GM19397 (cell line): ENCODE data around the gene LRRC70.
"Not testable (repeated sequence)": the region's sequence is repeated elsewhere in the genome, so short reads cannot be mapped to it uniquely, and the experiment has no call there.

ENCODE experiments used
- ATAC-seq: cut with Tn5 transposase; IDR thresholded peaks from one replicate; pipeline ENCODE4 v1.9.1; 2021; ENCODE audit warnings: mild to moderate bottlenecking, moderate library complexity; ENCODE audit not compliant: unreplicated experiment

Gene LRRC70

DNA sequence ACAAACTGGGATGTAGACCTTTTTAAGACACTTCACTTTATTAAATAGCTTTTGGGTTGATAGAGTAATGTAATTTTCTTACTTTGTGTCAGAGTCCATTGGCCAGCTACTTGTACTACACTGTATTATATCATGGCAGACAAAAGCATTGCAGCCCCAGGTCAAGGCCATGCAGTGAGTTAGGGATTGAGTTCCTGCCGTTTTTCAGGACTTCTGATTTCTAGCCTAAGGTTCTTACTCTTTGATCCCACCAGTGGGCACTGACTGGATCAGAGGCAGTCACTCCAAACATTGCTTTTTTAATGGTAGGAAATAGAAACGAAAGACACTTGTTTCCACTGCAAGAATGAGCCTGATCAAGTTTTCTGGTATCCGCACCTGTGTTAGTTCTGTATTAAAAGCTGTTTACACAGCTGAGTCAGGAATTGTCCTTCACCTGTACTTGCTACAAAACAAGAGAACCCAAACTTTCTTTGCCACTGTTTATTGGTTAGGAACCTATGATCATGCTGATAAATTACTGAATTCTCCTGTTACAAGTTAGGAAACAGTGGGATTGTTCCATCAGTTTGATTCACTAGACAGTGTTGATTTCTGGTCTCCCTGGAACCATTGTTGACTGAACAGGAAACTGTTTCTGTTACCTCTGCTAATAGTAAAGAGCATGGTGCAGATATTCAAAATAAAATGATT lies 22.1 kb downstream of the LRRC70 start:
- no peak for ATAC-seq

GRCh38 chr5:62603934-62604333 lies 25.3 kb downstream of the LRRC70 start:
- no peak for ATAC-seq

DNA sequence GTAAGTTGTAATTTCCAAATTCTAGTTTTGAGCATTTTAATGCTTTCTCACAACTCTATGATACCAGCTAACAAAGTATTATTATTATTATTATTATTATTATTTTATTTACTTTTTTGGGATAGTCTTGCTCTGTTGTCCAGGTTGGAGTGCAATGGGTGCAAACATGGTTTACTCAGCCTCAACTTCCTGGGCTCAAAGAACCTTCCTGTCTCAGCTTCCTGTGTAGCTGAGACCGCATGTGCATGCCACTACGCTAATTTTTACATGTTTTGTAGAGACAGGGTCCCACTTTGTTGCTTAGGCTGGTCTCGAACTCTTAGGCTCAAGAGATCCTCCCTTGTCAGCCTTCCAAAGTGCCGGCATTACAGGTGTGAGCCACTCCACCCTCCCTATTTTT lies 27.0 kb downstream of the LRRC70 start:
- no peak for ATAC-seq

DNA sequence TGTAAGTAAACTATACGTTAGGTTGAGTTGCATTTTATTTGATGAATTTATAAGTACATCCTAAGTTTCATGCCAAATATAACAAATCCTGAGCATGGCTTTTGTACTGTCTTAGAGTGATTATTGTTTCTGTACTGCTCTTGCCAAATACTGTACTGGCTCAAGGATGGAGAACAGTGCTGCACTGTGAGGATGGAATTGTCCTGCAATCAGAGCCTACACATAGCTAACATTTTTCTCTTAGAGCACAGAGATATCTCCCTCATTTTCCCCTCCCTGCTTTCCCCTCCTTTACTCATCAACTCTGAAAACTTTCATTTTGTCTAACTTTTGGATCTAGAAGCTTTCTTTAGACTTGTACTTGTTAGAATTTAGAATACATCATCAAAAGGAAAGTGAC lies 28.3 kb downstream of the LRRC70 start:
- ATAC-seq, result no peak

- ATAC-seq, result no peak
Observed at GRCh38 chr5:62607615-62608014, 29.0 kb downstream of the LRRC70 start.

DNA sequence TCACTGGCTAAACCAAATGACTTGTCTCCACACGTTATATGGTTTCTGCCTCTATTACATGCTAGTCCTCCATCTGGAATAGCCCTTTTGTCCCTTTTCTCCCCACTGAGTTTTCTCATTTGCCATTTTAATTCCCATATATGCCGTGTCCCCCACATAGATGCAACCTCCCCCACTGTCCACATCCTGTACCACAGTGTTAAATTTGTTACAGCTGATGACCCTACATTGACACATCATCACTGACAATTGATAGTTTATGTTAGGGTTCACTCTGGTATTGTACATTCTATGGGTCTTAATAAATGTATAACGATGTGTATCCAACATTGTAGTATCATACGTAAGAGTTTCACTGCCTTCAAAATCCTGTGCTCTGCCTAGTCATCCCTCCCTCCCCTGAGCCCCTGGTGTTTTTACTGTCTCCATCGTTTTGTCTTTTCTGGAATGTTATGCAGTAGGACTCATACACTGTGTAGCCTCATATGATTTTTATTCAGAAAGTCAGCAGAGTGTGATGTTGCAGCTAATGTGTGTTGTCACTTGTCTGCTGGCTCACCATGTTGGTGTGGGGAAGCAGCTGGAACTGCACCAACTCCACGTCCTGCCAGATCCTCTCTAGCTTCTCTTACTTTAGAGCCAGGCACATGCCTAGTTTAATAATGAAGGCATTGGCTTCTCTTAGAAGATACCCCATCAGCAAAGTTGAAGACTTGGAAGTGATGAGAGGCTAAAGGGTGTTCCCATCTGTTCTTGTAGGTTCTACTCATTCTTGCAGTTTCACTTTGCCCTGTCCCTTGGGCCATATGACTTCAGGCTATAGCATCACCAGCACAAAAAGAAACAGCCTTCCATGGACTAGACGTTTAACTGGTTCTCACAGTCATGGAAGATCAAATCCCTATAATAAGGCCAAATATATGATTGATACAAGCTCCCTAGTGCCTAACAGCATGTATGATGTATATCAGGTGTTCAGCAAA lies 30.2 kb downstream of the LRRC70 start:
- ATAC-seq, result no peak

- no peak for ATAC-seq
Observed at GRCh38 chr5:62614355-62614754, 35.7 kb downstream of the LRRC70 start.

- ATAC-seq, result no peak
Observed at GRCh38 chr5:62616615-62617277, 38.1 kb downstream of the LRRC70 start.

- no peak for ATAC-seq
Observed at GRCh38 chr5:62617943-62618342, 39.3 kb downstream of the LRRC70 start.

DNA sequence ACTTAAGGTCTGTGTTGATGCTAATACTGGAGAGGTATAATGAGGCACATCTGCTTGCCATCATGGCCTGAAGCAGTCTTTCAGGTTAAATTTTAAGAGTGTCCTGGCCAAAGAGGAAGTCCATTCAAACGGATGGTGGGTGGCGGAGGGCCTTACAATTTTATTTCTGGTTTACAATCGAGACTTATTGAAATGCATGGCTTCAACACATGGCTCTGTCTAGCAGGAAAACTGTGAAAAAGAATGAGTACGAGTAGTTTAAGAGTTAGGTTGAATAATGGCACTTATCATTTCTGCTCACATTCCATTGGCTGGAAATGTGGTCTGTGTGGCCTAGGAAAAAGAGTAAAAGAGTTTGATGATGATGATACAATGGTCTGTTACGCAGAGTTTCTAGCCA lies 42.1 kb downstream of the LRRC70 start:
- ATAC-seq, result no peak

- no peak for ATAC-seq
Observed at GRCh38 chr5:62621280-62621679, 42.7 kb downstream of the LRRC70 start.

DNA sequence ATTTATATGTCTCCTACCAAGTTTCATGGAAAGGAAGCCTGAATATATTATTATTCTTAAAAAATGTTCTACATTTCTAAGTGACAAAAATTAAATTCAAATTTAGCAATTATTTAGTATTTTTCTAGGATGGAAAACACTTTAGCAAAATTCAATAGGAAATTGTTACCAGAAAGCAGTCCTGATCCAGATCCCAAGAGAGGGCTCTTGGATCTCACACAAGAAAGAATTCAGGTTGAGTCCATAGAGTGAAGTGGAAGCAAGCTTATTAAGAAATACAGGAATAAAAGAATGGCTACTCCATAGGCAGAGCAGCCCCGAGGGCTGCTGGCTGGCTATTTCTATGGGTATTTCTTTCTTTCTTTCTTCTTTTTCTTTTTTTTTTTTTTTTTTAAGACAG lies 44.7 kb downstream of the LRRC70 start:
- ATAC-seq, result no peak

GRCh38 chr5:62624436-62624835 lies 45.8 kb downstream of the LRRC70 start:
- not testable (repeated sequence) for ATAC-seq

DNA sequence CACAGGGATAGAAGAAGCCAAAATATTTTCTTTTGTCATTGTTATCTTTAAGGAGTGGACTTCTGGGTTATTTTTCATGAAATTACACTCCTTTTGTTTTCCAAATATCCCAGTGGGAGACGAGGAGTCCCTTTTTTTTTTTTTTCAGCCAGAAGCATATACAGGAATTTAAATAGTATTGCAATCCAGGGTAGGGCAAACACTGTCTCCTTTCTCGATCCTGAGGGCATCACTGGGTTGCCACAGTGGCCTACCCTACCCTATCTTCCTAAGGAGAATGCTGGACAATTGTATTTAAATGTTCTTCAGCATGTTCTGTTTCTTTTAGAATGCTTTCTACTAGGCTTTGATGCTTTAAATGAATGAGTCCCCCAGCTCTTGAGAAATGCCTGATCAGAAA lies 47.9 kb downstream of the LRRC70 start:
- ATAC-seq, result no peak

DNA sequence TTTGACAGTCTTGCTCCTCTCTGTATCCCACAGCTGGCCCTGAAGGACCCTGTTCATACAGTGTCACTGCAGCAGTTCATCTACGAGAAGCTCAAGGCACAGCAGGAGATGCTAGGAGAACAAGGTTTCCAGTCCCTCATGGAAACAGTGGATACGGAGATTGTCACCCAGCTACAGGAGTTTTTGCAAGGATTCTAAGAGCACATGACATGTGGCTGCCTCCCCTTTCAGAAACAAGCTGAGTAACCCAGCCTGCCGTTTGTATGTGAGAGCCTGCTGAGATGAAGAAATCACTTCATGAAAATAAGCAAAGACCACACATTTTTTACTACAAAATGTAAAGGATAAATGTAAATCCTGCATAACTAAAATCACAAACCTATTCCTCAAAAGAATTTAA lies 48.5 kb downstream of the LRRC70 start:
- no peak for ATAC-seq

DNA sequence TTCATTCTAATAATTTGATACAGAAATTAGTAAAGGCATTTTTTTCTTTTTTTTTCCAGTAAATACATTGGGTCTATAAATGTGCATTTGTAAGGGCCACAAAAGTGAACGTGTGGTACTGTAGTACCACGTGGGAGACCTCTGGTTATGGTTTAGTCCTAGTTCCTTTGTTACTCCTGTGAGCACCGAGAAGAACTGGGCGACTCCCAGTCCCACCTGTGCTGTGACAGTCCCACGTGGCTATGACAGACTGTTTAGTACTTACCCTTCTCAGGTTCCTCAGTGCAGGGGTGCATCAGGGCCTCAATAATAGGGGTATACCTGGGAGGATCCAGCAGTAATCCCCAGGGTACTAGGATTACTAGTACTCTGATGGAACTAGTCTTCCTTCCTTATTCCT lies 49.3 kb downstream of the LRRC70 start:
- no peak for ATAC-seq
